ENCODE measurements around the gene LFNG.

The LFNG gene

GRCh38 chr7:2493205-2494164, 26.1 kb upstream of the LFNG start:
- no peak for TF ChIP-seq CTCF (conservative IDR thresholded peaks at IDR 0.05; ENCODE audit: low read depth, low read length)
- DNase-seq (ENCODE audit: low read depth), result no peak
- H3K4me3 ChIP-seq (ENCODE audit: low read length), result no peak overlapping the region

GRCh38 chr7:2494191-2495130, 25.1 kb upstream of the LFNG start:
- H3K4me3 ChIP-seq (ENCODE audit: low read length), result no peak overlapping the region
- DNase-seq (ENCODE audit: low read depth), result no peak
- no peak for TF ChIP-seq CTCF (conservative IDR thresholded peaks at IDR 0.05; ENCODE audit: low read depth, low read length)

- DNase-seq (ENCODE audit: low read depth), result no peak
- H3K4me3 ChIP-seq (ENCODE audit: low read length), result no peak overlapping the region
- no peak for TF ChIP-seq CTCF (conservative IDR thresholded peaks at IDR 0.05; ENCODE audit: low read depth, low read length)
Observed at GRCh38 chr7:2495418-2496299, 23.9 kb upstream of the LFNG start.

GRCh38 chr7:2496375-2496774, 23.2 kb upstream of the LFNG start:
- no peak for DNase-seq (ENCODE audit: low read depth)
- TF ChIP-seq CTCF (conservative IDR thresholded peaks at IDR 0.05; ENCODE audit: low read depth, low read length), result no peak

GRCh38 chr7:2497065-2497464, 22.5 kb upstream of the LFNG start:
- no peak overlapping the region for H3K4me3 ChIP-seq (ENCODE audit: low read length)
- TF ChIP-seq CTCF (conservative IDR thresholded peaks at IDR 0.05; ENCODE audit: low read depth, low read length), result no peak
- DNase-seq (ENCODE audit: low read depth), result no peak

More at GRCh38 chr7:2496375-2496774, 23.2 kb upstream of the LFNG start:
- no peak overlapping the region for H3K4me3 ChIP-seq (ENCODE audit: low read length)
